Measurements from ENCODE around the gene BOLL. TPM values are rescaled to one million over a fixed set of nuclear protein-coding genes. Genes with fewer than 3 reads are reported as not detected.

BOLL gene
- total RNA-seq, 1 experiment from 2014 or later, result not detected

DNA sequence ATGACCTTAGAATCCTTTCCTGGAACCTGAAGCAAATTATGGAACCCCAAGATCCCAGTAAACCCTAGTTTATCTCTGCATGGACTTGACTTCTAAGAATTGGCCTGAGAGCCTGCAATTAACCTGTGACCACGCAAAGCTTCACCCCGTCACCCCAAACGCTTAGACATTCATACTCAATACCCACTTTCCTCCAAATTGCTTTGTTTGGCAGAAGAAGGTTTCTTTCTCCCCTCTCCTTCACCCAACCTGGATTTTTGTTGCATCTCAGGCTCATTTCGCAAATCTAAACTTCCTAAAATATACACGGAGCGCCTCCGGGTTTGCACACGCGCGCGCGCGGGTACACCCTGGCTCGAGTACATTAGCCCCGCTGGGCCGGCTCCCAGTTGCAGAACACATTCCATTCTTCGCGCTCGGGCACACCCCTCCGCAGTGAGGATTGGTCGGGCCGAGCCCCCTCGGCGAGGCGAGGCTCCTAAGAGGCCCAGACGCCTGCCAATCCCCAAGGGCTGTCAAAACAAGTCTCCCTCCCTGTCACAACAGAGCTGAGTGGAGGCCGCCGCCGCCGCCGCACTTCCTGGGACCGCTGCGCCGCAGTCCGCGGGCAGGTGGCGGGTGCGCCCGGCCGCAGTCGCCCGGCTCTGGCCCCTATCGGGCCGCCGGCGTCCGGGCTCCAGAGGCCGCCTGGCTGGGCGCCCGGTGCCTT, 19.1 kb upstream of the BOLL start, which contains the start of gene PLCL1:
Gene PLCL1 (plus strand): TSS at position 545 of the 709 bp plus-strand sequence.
- peaks cover 29% of the 10 kb centered on the region for H3K27me3 ChIP-seq
- H3K9me3 ChIP-seq, result no peaks in the 10 kb centered on the region
- H3K4me3 ChIP-seq, result peak within 1 kb of the TSS; percentile 47
- peak; percentile 90 for DNase-seq
- H3K36me3 ChIP-seq, result no peaks in the 10 kb centered on the region

DNA sequence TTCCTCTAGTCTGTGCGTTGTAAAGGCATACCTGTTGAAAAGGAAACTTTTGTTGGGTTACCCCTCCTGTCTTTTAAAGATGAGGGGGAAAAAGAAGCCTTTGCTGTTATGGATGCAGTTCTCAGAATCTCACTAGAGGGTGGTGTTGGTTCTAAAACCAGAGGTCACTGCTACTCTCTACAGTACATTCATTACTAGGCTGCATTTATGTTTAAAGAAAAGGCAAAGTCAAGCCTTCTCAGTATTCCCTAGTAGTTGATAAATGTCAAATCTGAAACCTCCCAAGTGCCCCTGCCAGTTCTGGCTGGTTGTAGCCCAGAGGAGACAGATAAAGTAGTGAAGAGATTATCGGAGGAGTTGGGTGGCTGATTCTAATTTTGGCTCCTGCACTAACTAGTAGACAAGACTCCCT, 17.9 kb upstream of the BOLL start:
- H3K27me3 ChIP-seq, result peaks cover 33% of the 10 kb centered on the region
- H3K4me3 ChIP-seq, result no peak overlapping the region
- DNase-seq, result no peak
- no peaks in the 10 kb centered on the region for H3K9me3 ChIP-seq
- H3K36me3 ChIP-seq, result no peaks in the 10 kb centered on the region

DNA sequence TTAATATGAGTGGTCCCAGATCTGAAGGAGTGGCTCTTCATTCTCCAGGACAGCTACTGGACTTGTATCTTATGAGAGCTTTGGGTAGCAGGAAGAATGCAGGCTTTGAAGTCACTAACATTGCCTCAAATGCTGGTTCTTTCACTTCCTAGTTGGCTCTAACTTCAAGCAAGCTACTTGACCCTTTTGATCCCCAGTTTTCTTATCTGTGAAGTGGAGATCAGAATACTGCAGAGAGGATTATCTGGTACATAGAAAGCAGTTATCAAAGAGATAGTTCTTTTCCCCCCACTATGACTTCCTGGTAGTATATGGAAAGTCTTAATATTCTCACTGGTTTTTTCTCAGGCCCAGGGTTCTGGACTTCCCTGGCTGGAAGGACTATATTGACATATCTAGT, 15.9 kb upstream of the BOLL start:
- Histone ChIP-seq H3K27me3 (peaks cover 23% of the 10 kb centered on the region), H3K9me3 (no peaks in the 10 kb centered on the region), H3K36me3 (no peaks in the 10 kb centered on the region), H3K4me3 (no peak overlapping the region)
- DNase-seq, result no peak

DNA sequence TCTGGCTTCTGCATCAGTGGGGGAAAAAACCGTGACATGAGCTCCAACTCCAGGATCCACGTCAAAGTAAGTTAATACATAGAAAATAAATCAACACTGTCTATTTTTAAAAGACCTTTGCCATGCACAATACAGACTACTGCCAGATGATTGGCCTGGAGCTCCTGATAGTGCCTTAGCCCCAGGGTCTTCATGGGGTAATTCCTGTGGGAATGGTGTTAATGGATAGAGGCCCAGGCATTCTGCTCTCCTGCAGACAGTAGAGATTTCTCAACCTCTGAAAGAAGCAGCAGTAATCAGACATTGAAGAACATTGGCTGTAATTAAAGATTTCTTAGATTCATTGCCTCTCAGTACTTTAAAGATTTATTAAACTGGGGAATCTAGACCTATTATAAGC, 15.0 kb upstream of the BOLL start:
- Histone ChIP-seq H3K9me3 (no peaks in the 10 kb centered on the region), H3K36me3 (no peaks in the 10 kb centered on the region), H3K4me3 (no peak overlapping the region), H3K27me3 (peaks cover 14% of the 10 kb centered on the region)
- DNase-seq, result no peak

DNA sequence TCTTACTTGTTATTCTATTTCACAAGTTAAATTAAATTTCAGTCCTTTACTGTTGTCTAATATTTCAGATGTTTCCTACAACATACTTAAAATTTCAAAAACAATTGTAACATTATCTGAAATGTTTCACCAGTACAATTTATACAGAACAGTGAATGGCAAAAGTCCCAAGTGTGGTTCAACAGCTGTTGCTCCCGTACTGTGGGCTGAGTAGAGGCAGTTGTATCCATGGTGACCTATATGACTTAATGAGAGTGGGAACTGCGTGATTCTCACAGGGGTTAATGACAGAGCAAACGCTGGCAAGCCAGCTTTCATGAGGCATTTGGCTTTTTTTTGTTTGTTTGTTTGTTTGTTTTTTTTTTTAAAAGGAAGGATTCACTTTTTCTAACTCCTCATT, 13.9 kb upstream of the BOLL start:
- no peaks in the 10 kb centered on the region for H3K36me3 ChIP-seq
- peaks cover 9% of the 10 kb centered on the region for H3K27me3 ChIP-seq
- H3K9me3 ChIP-seq, result no peaks in the 10 kb centered on the region
- no peak overlapping the region for H3K4me3 ChIP-seq
- no peak for DNase-seq

DNA sequence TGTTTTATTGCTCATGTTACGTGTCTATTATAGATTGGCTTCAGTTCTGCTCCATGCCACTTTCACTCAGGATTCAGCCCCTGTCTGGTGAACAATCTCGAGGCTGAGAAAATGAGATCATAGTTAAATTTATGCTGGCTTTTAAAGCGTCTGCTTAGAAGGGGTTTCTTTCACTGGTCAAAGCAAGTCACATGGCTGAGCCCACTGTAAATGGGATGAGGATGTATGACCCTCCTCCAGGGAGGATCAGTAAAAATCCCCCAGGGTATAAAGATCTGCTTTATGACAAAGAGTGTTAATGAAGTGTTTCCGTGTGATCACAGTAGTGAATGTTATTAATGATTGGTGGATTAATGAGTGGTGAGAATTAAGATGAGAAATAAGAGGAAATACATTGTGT, 13.1 kb upstream of the BOLL start:
- H3K36me3 ChIP-seq, result no peaks in the 10 kb centered on the region

DNA sequence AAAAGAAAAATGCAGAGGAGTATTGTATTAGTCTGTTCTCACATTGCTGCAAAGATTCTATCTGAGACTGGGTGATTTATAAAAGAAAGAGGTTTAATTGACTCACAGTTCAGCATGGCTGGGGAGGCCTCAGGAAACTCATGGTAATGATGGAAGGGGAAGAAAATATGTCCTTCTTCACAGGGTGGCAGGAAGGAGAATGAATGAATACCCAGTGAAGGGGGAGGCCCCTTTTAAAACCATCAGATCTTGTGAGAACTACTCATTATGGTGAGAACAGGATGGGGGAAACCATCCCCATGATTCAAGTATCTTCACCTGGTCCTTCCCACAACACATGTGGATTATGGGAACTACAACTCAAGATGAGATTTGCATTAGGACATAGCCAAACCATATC, 10.2 kb upstream of the BOLL start:
- no peak for DNase-seq
- peaks cover 6% of the 10 kb centered on the region; the same call in 1 of the 2 replicates for H3K27me3 ChIP-seq
- H3K4me3 ChIP-seq, result no peak overlapping the region
- no peaks in the 10 kb centered on the region for H3K9me3 ChIP-seq
- H3K36me3 ChIP-seq, result no peaks in the 10 kb centered on the region

More for the DNA sequence above, 13.1 kb upstream of the BOLL start:
- Histone ChIP-seq H3K9me3 (no peaks in the 10 kb centered on the region), H3K27me3 (peaks cover 8% of the 10 kb centered on the region), H3K4me3 (no peak overlapping the region)
- DNase-seq, result no peak

DNA sequence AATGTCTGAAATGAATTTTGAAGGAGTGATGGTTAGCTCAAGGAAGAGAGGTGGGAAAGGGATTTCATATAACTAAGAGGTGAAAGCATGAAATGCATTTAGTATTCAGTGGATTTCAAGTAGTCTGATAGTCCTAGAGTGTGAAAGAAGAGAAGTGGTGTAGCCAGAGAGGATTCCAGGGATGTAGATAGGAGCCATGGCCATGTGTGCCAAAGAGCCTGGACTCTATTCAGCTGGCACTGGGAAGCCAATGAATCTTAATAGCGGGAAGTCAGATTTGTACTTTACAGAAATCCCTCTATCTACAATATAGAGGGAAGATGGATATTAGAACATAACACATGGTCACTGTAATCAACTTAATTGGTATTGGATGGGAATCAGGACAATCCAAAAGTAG, 8.3 kb upstream of the BOLL start:
- Histone ChIP-seq H3K4me3 (no peak overlapping the region), H3K27me3 (peaks cover 2% of the 10 kb centered on the region; the same call in 1 of the 2 replicates), H3K9me3 (no peaks in the 10 kb centered on the region), H3K36me3 (no peaks in the 10 kb centered on the region)
- DNase-seq, result no peak

DNA sequence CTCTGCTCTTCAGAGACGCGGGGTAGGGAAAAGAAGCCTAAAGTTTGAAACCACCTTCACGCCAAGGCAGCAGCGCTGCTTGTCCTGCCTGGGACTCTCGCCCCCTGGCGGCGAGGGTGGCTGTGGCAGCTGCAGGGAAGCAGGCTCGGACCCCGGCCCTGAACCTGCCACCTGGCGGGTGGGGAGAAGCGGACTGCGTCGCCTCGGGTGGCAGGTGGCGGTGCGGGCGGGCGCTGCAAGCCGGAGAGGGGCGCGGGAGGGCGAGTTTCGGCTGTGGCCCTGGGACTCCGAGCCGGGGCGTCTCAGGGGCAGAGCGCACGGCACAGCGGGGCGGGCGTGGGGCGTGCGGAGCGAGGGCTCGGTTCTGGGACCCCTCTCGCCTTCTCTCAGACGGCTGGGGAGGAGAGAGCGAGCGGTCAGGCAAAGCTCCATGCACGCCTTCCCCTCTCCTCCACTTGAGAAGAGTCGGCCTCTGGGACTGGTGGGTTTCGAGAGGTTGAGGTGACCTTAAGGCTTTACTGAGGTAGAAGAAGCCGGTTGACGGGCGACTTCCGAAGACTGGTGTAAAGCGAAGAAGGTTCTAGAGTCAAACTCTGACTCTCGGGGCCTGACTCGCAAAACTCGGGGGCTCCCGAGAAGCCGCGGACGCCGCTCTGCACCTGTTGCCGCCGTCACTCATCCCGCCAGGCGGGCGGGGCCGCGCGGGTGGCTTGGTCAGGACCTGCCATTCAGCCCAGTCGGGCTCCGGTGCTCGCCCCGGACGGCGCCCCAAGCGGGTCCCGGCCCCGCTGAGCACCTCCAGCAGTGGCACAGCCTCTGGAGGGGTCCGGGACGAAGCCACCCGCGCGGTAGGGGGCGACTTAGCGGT, 1.1 kb upstream of the BOLL start:
- H3K36me3 ChIP-seq, result no peaks in the 10 kb centered on the region
- no peaks in the 10 kb centered on the region for H3K27me3 ChIP-seq
- no peaks in the 10 kb centered on the region for H3K9me3 ChIP-seq
- H3K4me3 ChIP-seq, result no peak overlapping the region
- no peak for DNase-seq

DNA sequence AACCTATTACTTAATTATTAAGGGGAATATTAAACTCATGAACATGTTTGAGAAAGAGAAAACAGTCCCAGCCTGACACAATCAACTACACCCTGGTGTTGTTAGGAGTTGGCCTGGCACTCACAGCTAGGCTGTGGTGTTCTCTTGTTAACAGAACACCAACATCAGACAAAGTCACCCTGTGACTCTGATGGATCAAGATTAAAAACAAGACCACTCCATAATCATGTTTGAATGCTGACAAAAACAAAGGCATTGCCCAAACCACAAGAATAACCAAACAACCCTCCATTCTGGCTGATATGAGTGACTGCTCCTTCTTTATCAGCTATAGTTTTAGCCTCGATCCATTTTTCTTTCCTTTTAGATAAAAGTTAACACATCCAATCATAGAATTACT, 3.0 kb downstream of the BOLL start:
- H3K36me3 ChIP-seq, result no peaks in the 10 kb centered on the region
- no peak for DNase-seq
- H3K9me3 ChIP-seq, result no peaks in the 10 kb centered on the region
- no peaks in the 10 kb centered on the region for H3K27me3 ChIP-seq
- no peak overlapping the region for H3K4me3 ChIP-seq

DNA sequence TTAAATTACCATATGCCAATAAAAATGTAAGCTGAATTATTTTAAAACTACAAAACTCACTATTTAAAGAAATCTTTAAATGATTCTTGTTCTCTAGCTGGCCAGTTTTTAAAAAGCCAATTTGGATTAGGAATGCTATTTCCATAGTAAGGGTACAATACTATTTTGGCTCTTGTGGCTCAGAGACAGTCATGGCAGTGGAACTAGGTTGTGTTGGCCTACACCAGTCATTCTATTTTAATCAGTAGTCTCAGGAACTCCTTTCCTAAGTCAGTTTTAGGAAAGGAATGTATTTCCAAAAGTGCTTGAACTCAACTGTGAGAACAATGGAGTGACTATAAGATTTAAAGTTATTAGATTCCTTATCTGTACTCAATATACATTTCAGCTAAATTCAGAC, 5.9 kb downstream of the BOLL start:
- Histone ChIP-seq H3K4me3 (no peak overlapping the region), H3K27me3 (peaks cover 3% of the 10 kb centered on the region; the same call in 1 of the 2 replicates), H3K9me3 (no peaks in the 10 kb centered on the region), H3K36me3 (no peaks in the 10 kb centered on the region)
- DNase-seq, result no peak

DNA sequence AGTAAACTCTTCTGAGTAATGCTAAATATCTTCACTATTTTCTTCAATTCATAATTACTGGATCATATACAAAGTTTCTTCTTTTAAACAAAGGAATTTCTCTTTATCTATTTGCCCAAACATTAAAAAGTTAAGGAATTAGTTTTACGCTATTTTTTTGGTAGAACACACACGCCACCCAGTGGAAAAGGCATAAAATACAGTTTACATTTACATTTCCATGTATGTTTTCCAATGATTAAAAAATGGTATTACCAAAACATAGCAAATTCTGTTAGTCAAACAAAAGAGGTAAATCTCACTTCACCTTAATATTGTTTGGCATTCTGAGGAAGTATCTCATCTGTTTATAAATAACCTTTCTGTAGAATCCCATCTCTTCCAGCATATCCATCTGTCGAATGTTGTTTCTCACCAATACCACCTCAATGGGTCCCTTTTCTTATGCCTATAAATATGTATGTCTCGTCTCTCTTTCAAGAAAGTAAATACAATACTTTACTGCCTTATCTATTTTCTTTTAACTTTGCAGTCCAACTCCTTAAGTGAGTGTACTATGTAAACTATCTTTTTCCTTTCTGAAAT, 7.2 kb downstream of the BOLL start:
- Histone ChIP-seq H3K4me3 (no peak overlapping the region), H3K36me3 (no peaks in the 10 kb centered on the region), H3K27me3 (peaks cover 3% of the 10 kb centered on the region; the same call in 1 of the 2 replicates), H3K9me3 (no peaks in the 10 kb centered on the region)
- DNase-seq, result no peak

DNA sequence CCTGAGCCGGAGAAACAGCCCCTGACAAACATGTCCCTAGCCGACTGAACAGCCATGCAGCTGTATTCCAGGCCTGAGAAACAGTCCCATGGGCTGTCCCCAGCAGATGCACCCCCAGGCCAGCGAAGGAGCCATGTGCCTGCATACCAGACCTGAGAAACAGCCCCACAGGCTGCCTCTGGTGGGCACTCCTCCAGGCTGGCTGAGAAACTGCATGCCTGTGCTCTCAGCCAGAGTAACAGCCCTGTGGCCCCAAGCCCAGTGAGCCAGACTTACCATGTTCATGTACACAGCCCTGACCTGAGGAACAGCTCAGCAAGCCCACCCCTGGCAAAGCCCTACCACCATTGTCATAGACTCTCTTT, 24.8 kb downstream of the BOLL start:
- Histone ChIP-seq H3K4me3 (no peak overlapping the region), H3K27me3 (no peaks in the 10 kb centered on the region), H3K9me3 (peaks cover 5% of the 10 kb centered on the region; the same call in 1 of the 2 replicates), H3K36me3 (no peaks in the 10 kb centered on the region)
- DNase-seq, result no peak

DNA sequence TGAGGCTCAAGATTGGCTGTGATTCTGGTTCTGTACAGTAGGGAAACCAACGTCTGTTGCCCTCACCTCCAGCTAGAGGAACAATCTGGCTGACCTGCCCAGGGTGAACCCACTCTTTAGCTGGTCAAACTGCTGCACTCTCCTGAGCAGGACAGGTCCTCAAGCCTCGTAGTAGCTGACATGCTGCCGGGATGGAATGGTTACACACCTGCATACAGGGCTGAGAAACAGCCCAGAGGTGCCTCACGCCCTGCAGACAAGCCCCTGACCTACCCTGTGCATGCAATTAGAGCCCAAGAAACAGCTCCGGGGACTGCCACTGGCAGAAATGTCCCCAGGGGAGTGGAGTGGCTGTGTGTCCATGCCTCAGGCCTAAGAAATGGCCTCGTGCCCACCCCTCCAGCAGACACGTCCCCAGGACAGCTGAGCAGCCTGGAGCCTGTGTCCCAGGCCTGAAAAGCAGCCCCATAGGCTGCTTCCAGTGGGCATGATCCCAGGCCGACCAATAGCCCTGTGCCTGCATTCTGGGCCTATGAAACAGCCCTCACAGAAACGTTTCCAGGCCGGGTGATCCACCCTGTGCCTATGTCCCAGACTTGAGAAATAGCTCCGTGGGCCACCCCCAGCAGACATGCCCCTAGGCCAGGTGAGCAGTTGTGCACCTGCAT, 25.4 kb downstream of the BOLL start:
- H3K36me3 ChIP-seq, result no peaks in the 10 kb centered on the region
- peaks cover 5% of the 10 kb centered on the region; the same call in 1 of the 2 replicates for H3K9me3 ChIP-seq
- H3K4me3 ChIP-seq, result no peak overlapping the region
- H3K27me3 ChIP-seq, result no peaks in the 10 kb centered on the region
- DNase-seq, result no peak

DNA sequence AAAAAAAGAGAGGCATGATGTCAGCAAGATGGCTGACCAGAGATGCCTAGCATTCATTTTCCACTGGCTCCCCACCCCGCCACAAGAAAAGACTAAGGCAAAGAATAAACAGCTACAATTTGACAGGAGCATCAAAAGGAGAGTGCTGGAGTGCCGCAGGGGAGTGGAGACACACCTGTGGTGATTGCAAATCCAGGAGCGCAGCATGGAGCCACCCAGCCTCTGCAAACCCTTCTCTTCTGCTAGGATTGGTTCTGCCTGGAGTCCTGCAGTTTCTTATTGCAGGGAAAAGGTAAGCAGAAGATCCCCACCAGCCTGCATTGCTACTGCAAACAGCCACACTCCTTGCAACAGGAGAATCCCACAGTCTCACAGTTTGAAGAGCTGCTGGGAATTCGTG, 26.1 kb downstream of the BOLL start:
- no peak for DNase-seq
- H3K36me3 ChIP-seq, result no peaks in the 10 kb centered on the region
- H3K9me3 ChIP-seq, result peaks cover 5% of the 10 kb centered on the region; the same call in 1 of the 2 replicates
- no peaks in the 10 kb centered on the region for H3K27me3 ChIP-seq
- H3K4me3 ChIP-seq, result no peak overlapping the region

DNA sequence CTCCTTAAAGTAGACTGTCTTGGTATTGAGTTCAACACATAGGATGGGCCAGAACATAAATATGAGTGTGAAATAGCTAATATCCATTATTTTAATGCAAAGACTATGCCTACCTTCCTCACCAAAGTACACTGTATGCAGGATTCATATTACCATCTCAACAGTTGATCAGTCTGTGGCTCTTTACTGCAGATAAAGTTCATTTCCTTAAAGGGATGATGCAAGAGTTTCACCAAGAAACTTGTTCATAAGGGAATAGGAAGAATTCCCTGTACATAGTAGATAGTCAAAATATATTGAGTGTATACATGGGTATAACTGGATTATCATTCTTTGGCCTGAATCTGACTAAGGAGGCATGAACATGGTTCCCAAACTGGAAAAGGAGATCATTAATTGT, 44.9 kb downstream of the BOLL start:
- no peak for DNase-seq
- Histone ChIP-seq H3K4me3 (no peak overlapping the region), H3K27me3 (no peaks in the 10 kb centered on the region), H3K9me3 (no peaks in the 10 kb centered on the region), H3K36me3 (no peaks in the 10 kb centered on the region)

Measured in MG63 (cell line).